ENCODE results near the gene AKAP6.

- TF ChIP-seq POLR2A (IDR thresholded peaks at IDR 0.05) (no peak), CTCF (IDR thresholded peaks at IDR 0.05) (no peak), EP300 (IDR thresholded peaks at IDR 0.05) (no peak)
Measured at GRCh38 chr14:32403021-32403420, 73.9 kb downstream of the AKAP6 start.
